WTC11 (cell line): Measurements from ENCODE around the gene TBC1D22B. TPM values are rescaled to one million over a fixed set of nuclear protein-coding genes. Genes with fewer than 3 reads are reported as not detected.

Source experiments
- ATAC-seq: fragments of 200-7000 bp; cut with Tn5 transposase; 2 replicates; pipeline ENCODE4 v1.10.0; 2021; ENCODE audit warnings: mild to moderate bottlenecking, moderate library complexity
- CTCF ChIA-PET: fragments of 300-600 bp; sonication (Branson Sonifier 250); formaldehyde crosslinking; loops from one replicate; lab custom pipeline; 2021; ENCODE audit warnings: antibody characterized with exemption; lab: Charles Lee
- POLR2A ChIA-PET: fragments of 350-600 bp; sonication (Branson Sonifier 250); formaldehyde crosslinking; loops from one replicate; lab custom pipeline; 2021; ENCODE audit warnings: antibody characterized with exemption; lab: Charles Lee
- DNase-seq: peaks from one replicate; pipeline ENCODE4 v3.0.0; 2021; ENCODE audit warnings: low spot score
- H3K27ac Mint-ChIP-seq: 2 replicates; pipeline ENCODE4 v1.8.0; 2021; ENCODE audit warnings: mixed read lengths
- H3K27me3 Mint-ChIP-seq: 2 replicates; pipeline ENCODE4 v1.8.0; 2021; ENCODE audit warnings: low read depth, mild to moderate bottlenecking, moderate library complexity, mixed read lengths
- H3K36me3 Mint-ChIP-seq: 2 replicates; pipeline ENCODE4 v1.8.0; 2021; ENCODE audit warnings: mixed read lengths
- H3K4me1 Mint-ChIP-seq: 2 replicates; pipeline ENCODE4 v1.8.0; 2022; ENCODE audit warnings: mixed read lengths
- H3K4me3 Mint-ChIP-seq: 2 replicates; pipeline ENCODE4 v1.8.0; 2021; ENCODE audit warnings: mild to moderate bottlenecking, moderate library complexity, mixed read lengths
- H3K9me3 Mint-ChIP-seq: 2 replicates; pipeline ENCODE4 v1.8.0; 2021; ENCODE audit warnings: mixed read lengths
- AR ChIP-seq: fragments of 250-450 bp; sonication (Bioruptor Pico); IDR thresholded peaks from 2 replicates; pipeline ENCODE4 v1.9.0; 2021; ENCODE audit warnings: mild to moderate bottlenecking
- CTCF ChIP-seq: fragments of 200-600 bp; IDR thresholded peaks from 2 replicates; pipeline ENCODE4 v1.8.0; 2022; ENCODE audit warnings: antibody characterized with exemption
- GABPB1 ChIP-seq: sonication (generic); formaldehyde crosslinking; IDR thresholded peaks from 2 replicates; pipeline ENCODE4 v1.8.1; 2023; ENCODE audit warnings: mild to moderate bottlenecking, missing genetic modification reagents
- GRHL2 ChIP-seq: fragments of 250-450 bp; sonication (Bioruptor Pico); IDR thresholded peaks from 2 replicates; pipeline ENCODE4 v1.8.0; 2022; ENCODE audit warnings: mild to moderate bottlenecking, moderate library complexity; ENCODE audit not compliant: insufficient replicate concordance, severe bottlenecking
- GTF2I ChIP-seq: fragments of 250-450 bp; sonication (Bioruptor Pico); conservative IDR thresholded peaks from 2 replicates; pipeline ENCODE4 v1.4.0; 2021; ENCODE audit warnings: mild to moderate bottlenecking
- HMGXB4 ChIP-seq: sonication (generic); formaldehyde crosslinking; IDR thresholded peaks from 2 replicates; pipeline ENCODE4 v1.8.1; 2023; ENCODE audit warnings: mild to moderate bottlenecking, moderate library complexity, missing genetic modification reagents
- IRF1 ChIP-seq: sonication (generic); formaldehyde crosslinking; IDR thresholded peaks from 2 replicates; pipeline ENCODE4 v1.8.0; 2023; ENCODE audit warnings: missing genetic modification reagents
- MAX ChIP-seq: sonication (generic); formaldehyde crosslinking; IDR thresholded peaks from 2 replicates; pipeline ENCODE4 v1.8.0; 2022; ENCODE audit warnings: mild to moderate bottlenecking, missing genetic modification reagents
- NFYB ChIP-seq: sonication (generic); formaldehyde crosslinking; conservative IDR thresholded peaks from 2 replicates; pipeline ENCODE4 v1.8.0; 2022; ENCODE audit warnings: low read depth, missing genetic modification reagents
- NR2C2 ChIP-seq: sonication (generic); formaldehyde crosslinking; IDR thresholded peaks from 2 replicates; pipeline ENCODE4 v1.8.0; 2022; ENCODE audit warnings: mild to moderate bottlenecking, missing genetic modification reagents
- OVOL2 ChIP-seq: fragments of 250-450 bp; sonication (Bioruptor Pico); IDR thresholded peaks from 2 replicates; pipeline ENCODE4 v1.9.0; 2021; ENCODE audit warnings: mild to moderate bottlenecking, borderline replicate concordance
- PRDM15 ChIP-seq: sonication (generic); formaldehyde crosslinking; IDR thresholded peaks from 2 replicates; pipeline ENCODE4 v1.8.0; 2022; ENCODE audit warnings: missing genetic modification reagents
- RORB ChIP-seq: fragments of 250-450 bp; sonication (Bioruptor Pico); IDR thresholded peaks from 2 replicates; pipeline ENCODE4 v1.9.0; 2021; ENCODE audit warnings: mild to moderate bottlenecking
- SOX15 ChIP-seq: fragments of 250-450 bp; sonication (Bioruptor Pico); IDR thresholded peaks from 2 replicates; pipeline ENCODE4 v1.9.0; 2021; ENCODE audit warnings: mild to moderate bottlenecking
- SP1 ChIP-seq: sonication (generic); formaldehyde crosslinking; conservative IDR thresholded peaks from 2 replicates; pipeline ENCODE4 v1.8.1; 2022; ENCODE audit warnings: missing genetic modification reagents
- ZBTB21 ChIP-seq: sonication (generic); formaldehyde crosslinking; IDR thresholded peaks from 2 replicates; pipeline ENCODE4 v1.8.1; 2023; ENCODE audit warnings: mild to moderate bottlenecking, missing genetic modification reagents, borderline replicate concordance
- ZNF138 ChIP-seq: sonication (generic); formaldehyde crosslinking; conservative IDR thresholded peaks from 2 replicates; pipeline ENCODE4 v1.8.1; 2022; ENCODE audit warnings: mild to moderate bottlenecking, moderate library complexity, missing genetic modification reagents
- ZNF396 ChIP-seq: fragments of 250-450 bp; sonication (Bioruptor Pico); IDR thresholded peaks from 2 replicates; pipeline ENCODE4 v1.8.0; 2021; ENCODE audit warnings: mild to moderate bottlenecking, moderate library complexity, borderline replicate concordance
- total RNA-seq: library from RNA; stranded (reverse); gene quantifications from 3 replicates; pipeline ENCODE4 v1.2.3, GENCODE V29; 2021

TBC1D22B gene
- total RNA-seq, 1 experiment from 2014 or later, result 16.4 TPM

DNA sequence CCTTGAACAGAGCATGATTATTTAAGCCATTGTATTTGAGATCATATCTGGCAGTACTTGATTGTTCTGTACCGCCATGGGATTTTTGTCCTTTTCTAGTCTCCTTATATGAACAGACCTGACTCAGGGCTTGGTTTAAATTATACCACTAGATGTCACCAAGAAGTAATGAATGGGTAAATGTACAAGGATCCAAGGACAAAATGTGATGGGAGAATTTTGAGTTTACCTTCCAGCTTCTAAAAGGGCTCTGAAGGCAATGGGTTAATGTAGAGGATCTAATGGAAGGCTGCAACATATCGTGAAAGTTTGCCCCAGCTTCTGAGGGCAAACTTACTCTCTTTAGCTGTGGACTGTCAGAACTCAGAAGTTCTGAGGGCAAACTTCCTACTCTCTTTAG, 108.2 kb downstream of the TBC1D22B start:
- H3K4me3 Mint-ChIP-seq, result no peak overlapping the region
- ChIA-PET POLR2A (no interaction called here), CTCF (interaction anchor here (0.5 to 2.8 kb wide), 2 partner anchors 40 to 153 kb away, joined by 3 to 12 read pairs; no protein-coding TSS in a partner anchor)
- TF ChIP-seq GTF2I (CRISPR knock-in tag) (no peak), SOX15 (CRISPR knock-in tag) (no peak), CTCF (no peak), GRHL2 (CRISPR knock-in tag) (no peak), ZNF396 (CRISPR knock-in tag) (no peak), OVOL2 (CRISPR knock-in tag) (no peak), NFYB (CRISPR knock-in tag) (no peak), MAX (CRISPR knock-in tag) (no peak)
- TF ChIP-seq, all 79 proteins: peak for 0
- no peaks in the 10 kb centered on the region for H3K4me1 Mint-ChIP-seq
- peaks cover 23% of the 10 kb centered on the region; the same call in 1 of the 2 replicates for H3K36me3 Mint-ChIP-seq
- no peaks in the 10 kb centered on the region for H3K27me3 Mint-ChIP-seq
- H3K27ac Mint-ChIP-seq, result no peak overlapping the region
- DNase-seq, result no peak
- ATAC-seq, result no peak
- no peaks in the 10 kb centered on the region for H3K9me3 Mint-ChIP-seq

GRCh38 chr6:37366910-37367309, 109.3 kb downstream of the TBC1D22B start:
- POLR2A ChIA-PET, result no interaction called here
- Mint-ChIP-seq H3K9me3 (no peaks in the 10 kb centered on the region), H3K27ac (no peak overlapping the region; the same call in 1 of the 2 replicates), H3K36me3 (peaks cover 22% of the 10 kb centered on the region; the same call in 1 of the 2 replicates), H3K27me3 (no peaks in the 10 kb centered on the region), H3K4me3 (no peak overlapping the region), H3K4me1 (no peaks in the 10 kb centered on the region)
- CTCF ChIA-PET, result interaction anchor here (2.8 kb wide), 1 partner anchor 41 kb away, joined by 12 read pairs; no protein-coding TSS in a partner anchor
- TF ChIP-seq NR2C2 (no peak), AR (CRISPR knock-in tag) (no peak), PRDM15 (no peak), GABPB1 (CRISPR knock-in tag) (peak; percentile 63)
- DNase-seq, result no peak
- no peak for ATAC-seq

DNA sequence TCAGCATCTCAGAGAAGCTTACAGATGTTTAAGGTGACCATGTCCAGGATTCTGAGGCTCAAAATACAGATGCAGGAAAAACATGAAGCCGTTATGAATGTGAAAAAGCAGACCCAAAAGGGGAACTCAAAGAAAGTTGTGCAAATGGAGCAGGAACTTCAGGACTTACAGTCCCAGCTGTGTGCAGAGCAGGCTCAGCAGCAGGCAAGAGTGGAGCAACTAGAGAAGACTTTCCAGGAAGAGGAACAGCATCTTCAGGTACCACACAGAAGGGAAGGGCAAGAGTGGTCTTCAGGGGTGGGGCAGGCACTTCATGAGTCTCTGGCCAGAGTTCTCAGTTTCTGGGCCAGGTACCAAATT, 111.4 kb downstream of the TBC1D22B start:
- H3K27me3 Mint-ChIP-seq, result no peaks in the 10 kb centered on the region
- no peak for DNase-seq
- no peaks in the 10 kb centered on the region for H3K4me1 Mint-ChIP-seq
- H3K9me3 Mint-ChIP-seq, result no peaks in the 10 kb centered on the region
- H3K27ac Mint-ChIP-seq, result no peak overlapping the region
- ATAC-seq, result no peak
- ChIA-PET CTCF (interaction anchor here (0.6 kb wide), 1 partner anchor 281 kb away, joined by 3 read pairs; no protein-coding TSS in a partner anchor), POLR2A (no interaction called here)
- H3K36me3 Mint-ChIP-seq, result peaks cover 19% of the 10 kb centered on the region; the same call in 1 of the 2 replicates
- H3K4me3 Mint-ChIP-seq, result no peak overlapping the region
- TF ChIP-seq SP1 (CRISPR knock-in tag), result no peak
- TF ChIP-seq AR (CRISPR knock-in tag), result no peak
- no peak for TF ChIP-seq IRF1 (CRISPR knock-in tag)
- TF ChIP-seq RORB (CRISPR knock-in tag), result no peak
- no peak for TF ChIP-seq HMGXB4 (CRISPR knock-in tag)
- TF ChIP-seq NFYB (CRISPR knock-in tag), result no peak
- TF ChIP-seq OVOL2 (CRISPR knock-in tag), result no peak
- TF ChIP-seq ZNF138, result no peak
- no peak for TF ChIP-seq ZBTB21 (CRISPR knock-in tag)
